Renal cortical epithelial cell (primary cell): ENCODE data around the gene PAK4. TPM values are rescaled to one million over a fixed set of nuclear protein-coding genes. Genes with fewer than 3 reads are reported as not detected.
A peak's percentile ranks its signal among the peaks of the same experiment; 100 is the strongest.
"Not testable (repeated sequence)": the region's sequence is repeated elsewhere in the genome, so short reads cannot be mapped to it uniquely, and the experiment has no call there.

Experiments used
- DNase-seq: peaks from one replicate; pipeline ENCODE4 v3.0.0-alpha.2; 2011; ENCODE audit warnings: low read depth
- total RNA-seq: library from RNA; depleted of rRNA; stranded (reverse); fragments of >200 nt; gene quantifications from 2 replicates; pipeline ENCODE4 v1.2.3, GENCODE V29; 2014

PAK4 gene
- total RNA-seq, 1 donor from 2014 or later, result 17.7 TPM

DNA sequence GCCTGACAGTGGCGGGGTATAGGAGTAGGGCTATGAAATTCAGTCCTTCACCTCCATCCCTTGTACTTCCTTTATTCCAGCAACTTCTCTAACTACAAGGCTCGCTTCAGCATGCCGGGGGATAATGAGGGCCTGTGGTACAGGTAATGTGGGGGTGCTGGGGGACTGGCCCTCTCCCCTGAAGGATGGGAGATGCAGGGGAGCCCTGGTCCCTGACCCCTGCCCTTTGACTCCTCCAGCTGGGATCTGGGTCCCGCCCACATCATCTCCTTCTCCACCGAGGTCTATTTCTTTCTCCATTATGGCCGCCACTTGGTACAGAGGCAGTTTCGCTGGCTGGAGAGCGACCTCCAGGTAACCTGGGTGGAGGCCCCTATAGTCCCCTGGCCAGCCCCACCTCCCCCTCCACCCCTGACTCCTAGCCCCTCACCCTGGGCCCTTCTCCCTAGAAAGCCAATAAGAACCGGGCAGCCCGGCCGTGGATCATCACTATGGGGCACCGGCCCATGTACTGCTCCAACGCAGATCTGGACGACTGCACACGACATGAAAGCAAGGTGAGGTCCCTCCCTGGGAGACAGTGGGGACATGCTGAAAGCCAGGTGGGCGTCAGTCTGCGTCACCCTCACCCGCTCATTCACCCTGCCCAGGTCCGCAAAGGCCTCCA lies 25.0 kb upstream of the PAK4 start:
- no peak for DNase-seq

DNA sequence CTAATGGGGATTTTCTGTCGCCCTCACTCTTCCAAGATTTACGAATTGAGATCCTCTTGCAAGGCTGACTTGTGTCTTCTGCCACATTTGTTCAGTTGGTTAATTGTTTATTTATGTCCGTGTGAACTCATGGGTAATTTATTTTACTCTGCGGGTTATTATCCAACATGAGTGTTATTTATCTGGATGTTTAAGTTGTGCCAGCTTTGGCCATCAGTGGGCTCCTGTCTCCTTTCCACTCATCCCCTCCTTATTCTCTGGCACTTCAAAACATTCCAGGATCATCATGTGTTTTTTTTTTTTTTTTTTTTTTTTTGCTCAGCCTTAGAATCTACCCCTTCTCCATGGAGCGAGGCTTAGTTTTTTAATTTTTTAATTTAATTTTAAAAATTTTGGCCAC lies 22.4 kb upstream of the PAK4 start:
- DNase-seq, result no peak

DNA sequence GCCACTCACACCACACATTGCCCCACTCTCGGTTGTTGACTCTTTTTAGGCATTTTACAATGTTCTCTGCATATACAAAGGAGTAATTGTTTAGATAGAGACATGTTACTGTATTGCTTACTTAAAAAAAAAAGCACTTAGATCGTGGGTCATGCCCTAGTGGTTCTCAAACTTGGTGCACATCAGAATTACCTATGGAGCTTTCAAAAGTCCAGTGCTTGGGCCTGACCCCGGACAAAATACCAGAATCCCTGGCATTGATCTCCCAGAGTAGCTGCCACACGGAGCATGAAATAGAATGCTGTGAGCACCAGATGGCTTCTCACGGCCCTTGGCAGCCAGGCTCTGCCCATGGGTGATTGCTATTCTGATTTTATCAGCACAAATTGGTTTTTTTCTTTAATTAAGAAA lies 21.4 kb upstream of the PAK4 start:
- no peak for DNase-seq

DNA sequence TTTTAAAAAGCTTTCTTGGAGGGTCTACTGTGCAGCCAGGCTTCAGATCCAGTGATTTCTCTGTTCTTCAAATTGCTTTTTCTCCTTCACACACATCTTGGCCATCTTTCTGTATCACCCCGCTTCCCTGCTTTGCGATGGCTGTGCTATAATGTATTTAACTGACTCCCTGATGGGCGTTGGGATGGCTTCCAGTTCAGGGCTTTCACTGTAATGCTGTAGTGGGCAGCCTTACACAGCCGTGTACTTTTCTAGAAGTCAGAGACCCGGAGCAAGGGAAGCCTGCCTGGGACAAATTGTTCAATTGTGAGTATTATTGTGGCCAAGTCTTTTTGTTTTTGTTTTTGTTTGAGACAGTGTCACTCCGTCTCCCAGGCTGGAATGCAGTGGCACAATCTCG lies 19.4 kb upstream of the PAK4 start:
- no peak for DNase-seq

DNA sequence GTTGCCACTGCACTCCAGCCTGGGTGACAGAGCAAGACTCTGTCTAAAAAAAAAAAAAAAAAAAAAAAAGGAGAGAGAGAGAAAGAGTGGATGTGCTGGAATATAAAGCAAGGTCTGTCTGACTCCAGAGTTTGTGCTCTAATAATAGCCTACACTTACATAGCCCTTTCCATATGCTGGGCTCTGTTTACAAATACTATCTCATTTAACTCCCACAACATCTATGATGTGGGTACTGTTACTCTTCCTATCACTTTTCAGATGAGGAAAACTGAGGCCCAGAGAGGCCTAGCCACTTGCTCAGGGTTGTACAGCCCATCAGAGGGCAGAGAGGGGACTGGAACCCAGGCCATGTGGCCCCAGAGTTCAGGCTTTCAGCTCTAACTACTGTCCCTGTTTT lies 15.9 kb upstream of the PAK4 start:
- no peak for DNase-seq

DNA sequence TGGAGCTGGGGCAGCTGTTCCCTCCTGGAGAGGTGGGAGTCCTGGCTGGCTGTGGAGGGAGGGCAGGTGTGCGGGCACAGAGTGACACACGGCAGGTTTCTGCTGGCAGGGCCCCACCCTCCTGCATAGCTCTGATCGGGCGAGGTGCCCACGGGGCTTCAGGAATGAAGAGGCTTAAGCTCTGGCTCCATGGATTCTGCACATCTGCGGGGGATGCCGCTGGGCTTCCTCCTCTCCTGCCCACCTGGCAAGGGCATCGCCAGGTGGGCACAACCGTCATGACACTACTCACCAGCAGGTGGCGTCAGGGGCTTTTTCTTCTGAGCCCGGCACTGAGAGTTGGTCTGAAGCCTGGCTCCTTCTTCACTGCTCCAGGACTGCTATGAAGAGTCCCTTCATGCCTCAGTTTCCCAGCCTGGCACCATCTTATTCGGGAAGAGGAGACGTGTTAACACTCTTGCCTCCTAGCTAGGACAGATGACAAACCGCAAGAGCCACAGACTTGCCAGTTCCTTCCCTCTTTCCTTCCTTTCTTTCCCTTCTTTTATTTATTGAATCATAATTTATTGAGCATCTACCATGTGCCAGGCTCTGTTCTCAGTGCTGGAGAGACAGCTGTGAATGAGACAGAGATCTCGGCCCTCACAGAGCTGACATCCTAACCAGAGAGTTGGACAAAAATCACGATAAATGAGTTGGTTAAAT lies 15.2 kb upstream of the PAK4 start:
- no peak for DNase-seq

DNA sequence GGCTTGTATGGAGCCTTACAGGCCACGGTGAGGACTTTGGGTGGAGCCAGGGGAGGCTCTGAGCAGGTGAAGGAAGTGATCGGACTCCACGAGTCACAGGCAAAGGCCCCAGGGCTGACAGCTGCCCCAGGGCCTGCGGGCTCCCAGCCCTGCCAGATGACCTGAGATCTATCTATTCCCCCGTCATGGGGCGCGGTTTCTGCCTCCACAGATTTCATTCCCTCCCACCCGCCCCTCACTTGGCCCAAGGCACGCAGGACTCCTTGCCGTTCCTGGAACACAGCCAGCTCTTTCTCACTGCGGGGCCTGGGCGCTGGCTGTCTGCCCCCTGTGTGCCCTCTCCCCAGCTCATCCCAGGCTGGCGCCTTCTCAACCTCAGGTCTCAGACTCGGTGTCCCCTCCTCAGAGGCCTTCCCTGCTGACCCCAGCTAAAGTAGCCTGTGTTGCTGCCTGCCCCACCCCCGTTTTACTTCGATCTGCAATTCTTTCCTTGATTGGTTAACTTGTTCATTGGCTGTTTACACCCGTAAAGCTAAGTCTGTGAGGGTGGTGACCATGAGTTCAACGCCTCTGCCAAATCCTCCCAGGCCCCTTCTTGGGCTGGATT lies 13.9 kb upstream of the PAK4 start:
- DNase-seq, result no peak

DNA sequence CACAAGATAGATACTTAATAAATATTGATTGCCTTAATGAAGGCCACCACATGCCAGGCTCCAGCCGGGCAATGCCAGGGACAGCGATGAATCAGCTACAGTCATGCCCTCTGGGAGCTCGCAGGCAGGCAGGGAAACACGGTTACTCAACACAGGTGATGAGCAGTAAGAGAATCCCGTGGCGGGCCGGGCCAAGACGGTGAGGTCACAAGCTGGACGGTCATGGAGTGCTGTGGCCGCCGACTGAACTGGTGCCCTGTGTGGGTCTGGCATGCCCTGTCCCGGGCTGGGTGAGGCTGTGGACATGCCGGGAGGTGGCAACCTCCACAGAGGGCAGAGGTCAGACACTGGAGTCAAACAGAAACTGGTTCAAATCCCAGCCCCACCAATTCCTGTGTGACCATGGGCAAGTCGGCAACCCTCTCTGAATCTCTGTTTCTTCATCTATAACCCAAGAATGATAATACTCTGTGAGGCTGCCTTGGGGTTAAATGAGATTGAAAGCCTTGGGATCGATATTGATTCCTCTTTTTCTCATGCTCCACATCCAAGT lies 13.2 kb upstream of the PAK4 start:
- DNase-seq, result peak; percentile 83

DNA sequence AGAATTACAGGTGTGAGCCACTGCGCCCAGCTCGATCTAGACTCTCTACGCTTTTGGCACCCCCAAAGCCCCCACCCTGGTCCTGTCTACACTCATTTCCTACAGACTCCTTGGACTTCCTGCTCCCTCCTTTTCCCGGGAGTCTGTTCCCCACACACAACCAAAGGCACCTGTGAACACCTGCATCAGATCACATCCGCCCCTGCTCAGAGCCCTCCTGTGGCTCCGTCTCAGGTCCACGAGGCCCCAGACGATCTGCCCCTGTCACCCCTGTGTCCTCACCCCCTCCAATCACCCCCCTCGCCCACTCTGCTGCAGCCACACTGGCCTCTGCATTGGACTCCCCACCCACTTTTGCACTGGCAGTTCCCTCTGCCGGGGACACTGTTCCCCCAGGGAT lies 12.4 kb upstream of the PAK4 start:
- no peak for DNase-seq

DNA sequence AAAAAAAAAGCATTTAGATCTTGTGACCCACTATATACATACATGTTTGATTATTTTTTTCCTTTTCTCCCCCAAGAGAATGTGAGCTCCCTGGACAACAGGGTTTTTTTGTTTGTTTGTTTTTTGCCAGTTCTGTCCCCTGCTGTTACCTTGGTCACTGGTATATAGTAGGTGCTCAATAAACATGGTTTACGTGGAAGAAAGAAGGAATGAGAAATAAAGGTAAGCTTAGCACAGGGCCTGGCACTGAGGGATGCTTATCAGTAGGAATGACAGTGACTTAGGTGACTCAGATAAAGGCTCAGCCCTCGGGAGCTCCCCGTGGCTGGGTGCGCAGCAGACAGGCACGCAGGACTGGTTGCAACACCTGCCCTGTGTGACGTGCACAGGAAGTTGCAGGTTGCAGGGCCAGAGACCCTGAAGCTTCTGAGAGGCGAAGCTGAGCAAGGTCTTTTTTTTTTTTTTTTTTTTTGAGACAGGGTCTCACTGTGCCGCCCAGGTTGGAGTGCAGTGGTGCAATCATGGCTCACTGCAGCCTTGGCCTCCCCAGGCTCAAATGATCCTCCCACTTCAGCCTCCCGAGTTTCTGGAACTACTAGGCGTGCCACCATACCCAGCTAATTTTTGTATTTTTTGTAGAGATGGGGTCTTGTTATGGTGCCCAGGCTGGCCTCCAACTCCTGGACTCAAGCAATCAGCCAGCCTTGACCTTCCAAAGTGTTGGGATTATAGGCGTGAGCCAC lies 10.3 kb upstream of the PAK4 start:
- no peak for DNase-seq

DNA sequence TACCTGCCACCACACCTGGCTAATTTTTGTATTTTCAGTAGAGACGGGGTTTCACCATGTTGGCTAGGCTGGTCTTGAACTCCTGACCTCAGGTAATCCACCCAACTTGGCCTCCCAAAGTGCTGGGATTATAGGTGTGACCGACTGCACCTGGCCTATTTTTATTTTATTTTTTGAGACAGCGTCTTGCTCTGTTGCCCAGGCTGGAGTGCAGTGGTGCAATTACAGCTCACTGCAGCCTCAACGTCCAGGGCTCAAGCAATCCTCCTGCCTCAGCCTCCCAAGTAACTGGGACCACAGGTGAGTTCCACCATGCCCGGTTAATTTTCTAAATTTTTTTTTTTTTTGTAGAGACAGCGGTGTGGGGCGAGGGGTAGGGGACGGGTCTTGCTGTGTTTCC lies 8.6 kb upstream of the PAK4 start:
- not testable (repeated sequence) for DNase-seq

DNA sequence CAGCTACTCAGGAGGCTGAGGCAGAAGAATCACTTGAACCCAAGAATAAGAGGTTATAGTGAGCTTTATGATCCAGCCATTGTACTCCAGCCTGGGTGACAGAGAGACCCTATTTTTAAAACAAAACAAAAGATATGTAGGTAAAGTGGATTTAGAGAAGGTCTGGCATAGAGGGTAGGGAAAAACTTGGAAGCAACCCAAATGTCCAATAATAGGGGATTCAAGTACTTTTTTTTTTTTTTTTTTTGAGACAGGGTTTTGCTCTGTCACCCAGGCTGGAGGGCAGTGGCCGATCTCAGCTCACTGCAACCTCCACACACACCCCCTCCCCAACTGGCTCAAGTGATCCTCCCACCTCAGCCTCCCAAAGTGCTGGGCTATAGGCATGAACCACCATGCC lies 5.8 kb upstream of the PAK4 start:
- no peak for DNase-seq

DNA sequence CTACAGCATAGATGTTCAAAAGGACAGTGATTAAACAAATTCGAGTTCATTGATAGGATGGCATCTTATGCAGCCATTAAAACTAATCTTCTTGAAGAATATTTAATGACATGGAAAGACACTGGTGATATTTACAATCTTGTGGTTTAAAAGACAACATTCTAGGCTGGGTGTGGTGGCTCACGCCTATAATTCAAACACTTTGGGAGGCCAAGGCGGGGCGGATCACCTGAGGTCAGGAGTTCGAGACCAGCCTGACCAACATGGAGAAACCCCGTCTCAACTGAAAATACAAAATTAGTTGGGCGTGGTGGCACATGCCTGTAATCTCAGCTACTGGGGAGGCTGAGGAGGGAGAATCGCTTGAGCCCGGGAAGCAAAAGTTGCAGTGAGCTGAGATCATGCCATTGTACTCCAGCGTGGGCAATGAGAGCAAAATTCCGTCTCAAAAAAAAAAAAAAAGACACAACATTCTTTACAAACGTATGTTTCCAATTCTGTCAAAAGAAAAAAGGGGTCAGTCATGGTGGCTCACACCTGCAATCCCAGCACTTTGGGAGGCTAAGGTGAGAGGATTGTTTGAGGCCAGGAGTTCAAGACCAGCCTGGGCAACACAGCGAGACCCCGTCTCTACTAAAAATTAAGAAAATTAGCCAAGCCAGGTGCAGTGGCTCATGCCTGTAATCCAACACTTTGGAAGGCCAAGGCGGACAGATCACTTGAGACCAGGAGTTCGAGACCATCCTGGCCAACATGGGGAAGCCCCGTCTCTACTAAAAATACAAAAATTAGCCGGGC lies 2.5 kb upstream of the PAK4 start:
- no peak for DNase-seq

DNA sequence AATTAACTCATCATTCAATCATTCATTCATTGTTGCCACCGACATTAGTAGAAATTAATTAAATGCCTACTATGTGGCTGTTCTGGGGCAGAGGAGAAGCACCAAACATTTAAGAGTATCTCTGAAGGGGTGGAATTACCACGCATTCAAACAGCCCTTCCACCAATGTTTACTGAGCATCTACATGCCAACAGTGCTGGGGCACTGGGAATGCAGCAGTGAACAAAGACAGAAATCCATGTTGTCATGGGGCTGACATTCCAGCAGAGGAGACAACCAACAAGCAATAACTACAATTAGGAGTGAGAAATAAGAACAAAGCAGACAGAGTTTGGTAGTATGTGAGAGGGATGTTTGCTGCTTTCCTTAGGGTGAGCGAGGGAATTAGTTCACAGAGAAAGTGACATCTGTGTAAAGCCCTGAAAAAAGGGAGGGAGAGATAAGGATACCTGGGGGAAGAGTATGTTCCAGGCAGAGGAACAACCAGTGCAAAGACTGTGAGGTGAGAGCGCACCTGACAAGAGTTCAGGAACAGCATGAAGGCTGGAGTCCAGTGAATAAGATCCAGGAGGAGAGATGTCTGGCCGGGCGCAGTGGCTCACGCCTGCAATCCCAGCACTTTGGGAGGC lies 1.3 kb upstream of the PAK4 start:
- DNase-seq, result no peak

DNA sequence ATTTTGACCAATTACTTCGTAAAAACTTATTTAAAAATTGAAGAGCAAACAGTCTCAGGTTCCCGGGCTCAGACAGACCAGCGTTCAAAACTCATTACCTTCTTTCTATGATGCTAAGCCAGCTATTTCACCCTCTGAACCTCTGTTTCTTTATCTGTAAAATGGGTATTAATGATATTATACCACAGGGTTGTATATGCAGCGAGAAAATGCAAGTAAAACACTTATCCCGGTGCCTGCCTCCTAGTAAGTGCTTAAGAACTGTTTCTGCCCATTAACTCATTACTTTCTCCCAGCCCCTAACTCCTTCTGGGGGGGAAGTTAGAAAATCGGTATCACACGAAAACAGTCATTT lies 410 bp upstream of the PAK4 start:
- DNase-seq, result no peak

DNA sequence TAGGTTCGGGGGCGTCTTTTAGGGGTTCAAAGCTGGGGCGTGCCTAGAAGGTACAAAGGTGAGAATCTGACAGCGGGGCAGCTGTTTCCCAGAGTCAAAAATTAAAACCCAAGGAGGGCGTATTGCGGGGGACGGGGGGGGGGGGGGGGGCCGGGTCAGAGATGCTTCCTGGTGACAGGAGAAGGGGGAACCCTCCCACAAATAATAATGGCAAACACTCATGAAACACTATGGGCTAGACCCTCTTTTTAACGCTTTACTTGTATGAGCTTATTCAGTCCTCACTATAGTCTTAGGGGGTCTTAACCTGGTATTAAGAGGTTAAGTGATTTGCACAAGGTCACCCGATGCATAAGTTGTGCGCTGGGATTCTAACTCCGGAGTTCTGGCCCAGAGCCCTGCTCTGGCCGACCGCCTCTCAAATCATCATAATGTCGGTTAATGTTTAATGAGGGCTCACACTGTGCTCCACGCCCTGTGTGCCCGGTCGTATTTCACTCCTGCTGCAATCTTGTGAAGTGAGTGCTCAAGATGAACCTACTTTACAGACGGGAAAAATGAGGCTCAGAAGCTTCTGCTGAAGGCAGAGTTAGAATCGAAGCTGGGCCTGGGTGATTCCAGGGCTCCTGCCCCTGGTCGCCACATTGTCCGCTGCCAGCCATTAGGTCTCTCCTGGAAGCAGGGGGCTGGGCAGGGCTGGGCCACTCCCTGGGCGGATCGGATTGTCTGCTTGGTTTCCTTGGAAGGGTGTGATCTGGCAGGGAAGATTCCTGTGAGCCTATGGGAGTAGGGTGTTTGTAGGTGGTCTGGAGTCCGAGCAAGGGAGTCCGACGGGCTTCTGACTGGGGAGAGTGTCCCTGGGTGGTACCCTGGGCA lies 964 bp downstream of the PAK4 start:
- DNase-seq, result peak; percentile 91

DNA sequence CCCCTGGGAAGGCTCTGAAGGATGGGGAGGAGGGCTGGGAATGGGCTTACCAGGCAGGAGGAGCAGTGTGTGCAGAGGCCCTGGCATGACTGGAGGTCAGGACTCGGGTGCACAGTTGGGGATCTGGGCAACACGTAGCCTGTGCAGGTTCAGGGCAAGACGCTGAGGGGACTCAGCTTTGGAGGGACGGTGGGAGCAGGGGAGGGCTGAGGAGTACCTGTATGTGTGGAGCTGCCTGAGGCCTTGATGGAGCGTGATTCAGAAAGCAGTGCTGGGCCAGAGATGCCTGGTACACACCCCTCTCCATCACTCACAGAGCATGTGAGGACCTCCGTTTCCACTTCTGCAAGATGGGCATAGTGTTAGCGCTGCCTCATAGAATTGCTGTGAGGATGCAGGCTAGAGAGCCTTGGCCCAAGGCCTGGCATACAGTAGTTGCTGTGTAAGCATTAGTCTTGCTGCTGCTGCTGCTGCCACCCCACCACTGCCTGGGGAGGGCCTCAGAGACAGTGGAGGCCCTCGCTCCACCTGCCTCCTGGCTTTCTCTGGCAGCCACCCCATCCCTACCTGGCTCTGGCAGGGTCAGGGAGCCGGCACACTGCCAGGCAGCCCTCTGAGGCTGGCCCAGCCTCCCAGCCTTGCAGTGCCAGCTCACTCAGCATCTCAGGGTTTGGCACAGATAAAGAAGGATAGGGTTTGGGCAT lies 2.4 kb downstream of the PAK4 start:
- no peak for DNase-seq

DNA sequence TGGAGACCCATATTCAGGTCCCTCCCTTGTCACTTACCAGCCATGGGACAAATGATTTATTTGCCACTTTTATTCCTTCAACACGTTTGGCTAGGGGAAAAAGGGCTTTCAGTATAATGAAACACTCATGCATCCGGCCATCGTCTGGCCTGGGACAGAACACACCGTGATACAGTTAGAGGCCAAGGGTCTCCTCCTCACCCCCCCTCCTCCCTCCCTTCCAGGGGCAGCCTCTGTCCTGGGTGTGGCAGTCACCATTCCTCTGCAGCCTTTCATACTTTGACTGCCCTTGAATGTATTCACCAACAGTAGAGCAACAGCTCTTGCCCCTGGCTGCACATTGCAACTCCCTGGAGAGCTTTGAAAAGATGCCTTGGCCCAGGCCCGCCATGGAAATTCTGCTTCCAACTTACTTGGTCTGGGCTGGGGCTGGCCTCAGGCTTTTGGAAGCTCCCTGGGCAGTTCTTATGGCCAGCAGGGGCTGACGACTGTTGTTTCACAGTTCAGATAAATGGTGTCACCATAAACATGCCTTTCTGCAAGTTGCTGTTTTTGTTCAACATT lies 3.0 kb downstream of the PAK4 start:
- no peak for DNase-seq

DNA sequence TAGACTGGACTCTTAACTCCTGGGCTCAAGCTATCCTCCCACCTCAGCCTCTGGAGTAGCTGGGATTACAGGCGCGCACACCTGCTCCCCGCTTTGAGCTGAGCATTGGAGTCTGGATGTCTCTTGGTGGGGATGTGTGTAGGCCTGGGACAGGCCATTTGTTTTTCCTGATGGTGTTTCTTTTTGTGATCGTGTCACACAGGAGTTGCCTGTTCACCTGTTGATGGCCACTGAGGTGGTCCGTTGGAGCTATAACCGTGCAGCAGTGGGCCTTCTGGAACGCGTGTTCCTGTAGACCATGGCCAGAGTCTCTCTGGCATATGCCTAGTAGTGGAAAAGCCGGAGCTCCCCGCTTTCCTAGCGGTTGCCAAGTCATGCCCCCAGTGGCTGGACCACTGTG lies 3.5 kb downstream of the PAK4 start:
- no peak for DNase-seq
